Liver (tissue), 9 donors: Measurements from ENCODE around the gene RING1. TPM values are rescaled to one million over a fixed set of nuclear protein-coding genes. Genes with fewer than 3 reads are reported as not detected.

Experiments used
- DNase-seq: peaks from one replicate; pipeline ENCODE4 v3.0.0-alpha.2; 2017; ENCODE audit warnings: low spot score
- H3K27ac ChIP-seq, 2 donors: one replicate each; pipeline ENCODE4 v1.7.0; 2013; ENCODE audit warnings: inconsistent platforms in 2 of 2, low read length in 2 of 2, control low read depth in 1 of 2, low read depth in 1 of 2, mild to moderate bottlenecking in 1 of 2
- H3K27me3 ChIP-seq, 4 donors: one replicate each; pipeline versions ENCODE4 v1.6.1 to v1.7.0; 2013; ENCODE audit warnings: low read length in 3 of 4, inconsistent platforms in 1 of 4, mild to moderate bottlenecking in 1 of 4, moderate library complexity in 1 of 4; ENCODE audit not compliant: control insufficient read depth in 4 of 4, insufficient read depth in 4 of 4
- H3K36me3 ChIP-seq, 4 donors: one replicate each; pipeline versions ENCODE4 v1.6.1 to v1.7.0; 2013; ENCODE audit warnings: low read length in 3 of 4, mild to moderate bottlenecking in 3 of 4, low read depth in 1 of 4, moderate library complexity in 1 of 4; ENCODE audit not compliant: control insufficient read depth in 4 of 4, insufficient read depth in 3 of 4
- H3K4me1 ChIP-seq, 4 donors: one replicate each; pipeline versions ENCODE4 v1.6.1 to v1.7.0; 2013; ENCODE audit warnings: low read length in 3 of 4, mild to moderate bottlenecking in 3 of 4, moderate library complexity in 1 of 4; ENCODE audit not compliant: control insufficient read depth in 4 of 4, insufficient read depth in 4 of 4
- H3K4me3 ChIP-seq, 3 donors: one replicate each; pipeline versions ENCODE4 v1.6.1 to v1.7.0; 2013; ENCODE audit warnings: low read length in 3 of 3, control low read depth in 1 of 3, low read depth in 1 of 3, mild to moderate bottlenecking in 1 of 3
- H3K9ac ChIP-seq, 2 donors: one replicate each; pipeline ENCODE4 v1.7.0; 2013; ENCODE audit warnings: low read length in 2 of 2, mild to moderate bottlenecking in 2 of 2, moderate library complexity in 2 of 2, control low read depth in 1 of 2, low read depth in 1 of 2
- H3K9me3 ChIP-seq, 4 donors: one replicate each; pipeline versions ENCODE4 v1.6.1 to v1.7.0; 2013; ENCODE audit warnings: low read length in 3 of 4; ENCODE audit not compliant: control insufficient read depth in 4 of 4
- CTCF ChIP-seq: fragments of 150-350 bp; IDR thresholded peaks from 2 replicates; pipeline ENCODE4 v1.5.1; 2017; ENCODE audit warnings: improper control_type of control experiment, low read depth, low read length; ENCODE audit not compliant: missing input control
- EGR1 ChIP-seq, 2 donors: IDR thresholded peaks; 2 replicates each; pipeline ENCODE4 v1.6.1; 2016 to 2018; ENCODE audit warnings: antibody characterized with exemption in 2 of 2, low read depth in 2 of 2
- FOXA1 ChIP-seq: IDR thresholded peaks from 2 replicates; pipeline ENCODE4 v1.6.1; 2016; ENCODE audit warnings: antibody characterized with exemption
- FOXA2 ChIP-seq: IDR thresholded peaks from 2 replicates; pipeline ENCODE4 v1.6.1; 2016; ENCODE audit warnings: antibody characterized with exemption
- GABPA ChIP-seq, 2 donors: IDR thresholded peaks in 1 of 2; conservative IDR thresholded peaks in 1 of 2; 2 replicates each; pipeline ENCODE4 v1.6.1; 2016; ENCODE audit warnings: antibody characterized with exemption in 2 of 2, mild to moderate bottlenecking in 1 of 2, moderate library complexity in 1 of 2
- HNF4A ChIP-seq, 2 donors: conservative IDR thresholded peaks; 2 replicates each; pipeline ENCODE4 v1.6.1; 2016; ENCODE audit warnings: antibody characterized with exemption in 2 of 2, mild to moderate bottlenecking in 2 of 2
- HNF4G ChIP-seq: IDR thresholded peaks from 2 replicates; pipeline ENCODE4 v1.6.1; 2016; ENCODE audit warnings: antibody characterized with exemption
- JUND ChIP-seq, 2 donors: IDR thresholded peaks; 2 replicates each; pipeline ENCODE4 v1.6.1; 2016; ENCODE audit warnings: antibody characterized with exemption in 2 of 2
- NR2F2 ChIP-seq: IDR thresholded peaks from 2 replicates; pipeline ENCODE4 v1.6.1; 2016; ENCODE audit warnings: antibody characterized with exemption
- RAD21 ChIP-seq, 2 donors: IDR thresholded peaks; 2 replicates each; pipeline ENCODE4 v1.6.1; 2016; ENCODE audit warnings: antibody characterized with exemption in 2 of 2, mild to moderate bottlenecking in 2 of 2
- RXRA ChIP-seq, 2 donors: IDR thresholded peaks; 2 replicates each; pipeline ENCODE4 v1.6.1; 2017 to 2018; ENCODE audit warnings: antibody characterized with exemption in 2 of 2, mild to moderate bottlenecking in 1 of 2
- SP1 ChIP-seq: IDR thresholded peaks from 2 replicates; pipeline ENCODE4 v1.6.1; 2018; ENCODE audit warnings: antibody characterized with exemption, mild to moderate bottlenecking
- TAF1 ChIP-seq: conservative IDR thresholded peaks from 2 replicates; pipeline ENCODE4 v1.6.1; 2016; ENCODE audit warnings: antibody characterized with exemption, mild to moderate bottlenecking
- YY1 ChIP-seq: IDR thresholded peaks from 2 replicates; pipeline ENCODE4 v1.6.1; 2016; ENCODE audit warnings: antibody characterized with exemption, mild to moderate bottlenecking
- ZBTB33 ChIP-seq: IDR thresholded peaks from 2 replicates; pipeline ENCODE4 v1.6.1; 2016; ENCODE audit warnings: antibody characterized with exemption
- WGBS: extraction: QIAGEN DNeasy Blood & Tissue Kit; methylation state at CpG from one replicate; pipeline ENCODE4 v1.1.7; 2013; 5-methylcytosine and 5-hydroxymethylcytosine counted together
- polyA plus RNA-seq, 2 donors: library from polyadenylated mRNA; stranded (reverse) in 1 of 2; unstranded in 1 of 2; fragments of 200-250 nt in 1 of 2; fragments of >200 nt in 1 of 2; fragmentation: Nextera tagmentation in 1 of 2; extraction: Ambion mirVana in 1 of 2; gene quantifications; one replicate each; pipeline versions ENCODE4 v1.2.1 to v1.2.3, GENCODE V29; 2013 to 2015
- total RNA-seq, 2 donors: library from RNA; depleted of rRNA; stranded (reverse); fragments of >200 nt; gene quantifications; one replicate each; pipeline ENCODE4 v1.2.3, GENCODE V29; 2014
- TF ChIP-seq, protein P1 (sequence below): IDR thresholded peaks from 2 replicates; pipeline ENCODE4 v1.6.1; 2016; ENCODE audit warnings: antibody characterized with exemption
- TF ChIP-seq, protein P2 (sequence below): IDR thresholded peaks from 2 replicates; pipeline ENCODE4 v1.6.1; 2016; ENCODE audit warnings: antibody characterized with exemption
- TF ChIP-seq, protein P3 (sequence below): IDR thresholded peaks from 2 replicates; pipeline ENCODE4 v1.6.1; 2016; ENCODE audit warnings: antibody characterized with exemption, mild to moderate bottlenecking
- donor health status: healthy.
- donor health status: healthy.
- donor health status: healthy.
- donor health status: healthy.
- donor health status: healthy.

The RING1 gene
- total and polyA plus RNA-seq, 4 donors: 4.4 to 19.7 (median 14.9) TPM

- TF ChIP-seq, protein P1, sequence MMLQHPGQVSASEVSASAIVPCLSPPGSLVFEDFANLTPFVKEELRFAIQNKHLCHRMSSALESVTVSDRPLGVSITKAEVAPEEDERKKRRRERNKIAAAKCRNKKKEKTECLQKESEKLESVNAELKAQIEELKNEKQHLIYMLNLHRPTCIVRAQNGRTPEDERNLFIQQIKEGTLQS: no peak
- TF ChIP-seq FOXA2 (no peak), RAD21 (IDR thresholded peaks at IDR 0.05) (no peak), ZBTB33 (no peak), YY1 (no peak), EGR1 (IDR thresholded peaks at IDR 0.05; ENCODE audit: low read depth in 2 of 2) (no peak), HNF4G (no peak), RXRA (IDR thresholded peaks at IDR 0.05) (no peak), NR2F2 (no peak), JUND (IDR thresholded peaks at IDR 0.05) (no peak), FOXA1 (no peak), HNF4A (conservative IDR thresholded peaks at IDR 0.05) (no peak)
- 24% methylated on average over 9 of the region's 9 CpGs for WGBS
Measured at GRCh38 chr6:33213989-33214335, 5.7 kb downstream of the RING1 start.

DNA sequence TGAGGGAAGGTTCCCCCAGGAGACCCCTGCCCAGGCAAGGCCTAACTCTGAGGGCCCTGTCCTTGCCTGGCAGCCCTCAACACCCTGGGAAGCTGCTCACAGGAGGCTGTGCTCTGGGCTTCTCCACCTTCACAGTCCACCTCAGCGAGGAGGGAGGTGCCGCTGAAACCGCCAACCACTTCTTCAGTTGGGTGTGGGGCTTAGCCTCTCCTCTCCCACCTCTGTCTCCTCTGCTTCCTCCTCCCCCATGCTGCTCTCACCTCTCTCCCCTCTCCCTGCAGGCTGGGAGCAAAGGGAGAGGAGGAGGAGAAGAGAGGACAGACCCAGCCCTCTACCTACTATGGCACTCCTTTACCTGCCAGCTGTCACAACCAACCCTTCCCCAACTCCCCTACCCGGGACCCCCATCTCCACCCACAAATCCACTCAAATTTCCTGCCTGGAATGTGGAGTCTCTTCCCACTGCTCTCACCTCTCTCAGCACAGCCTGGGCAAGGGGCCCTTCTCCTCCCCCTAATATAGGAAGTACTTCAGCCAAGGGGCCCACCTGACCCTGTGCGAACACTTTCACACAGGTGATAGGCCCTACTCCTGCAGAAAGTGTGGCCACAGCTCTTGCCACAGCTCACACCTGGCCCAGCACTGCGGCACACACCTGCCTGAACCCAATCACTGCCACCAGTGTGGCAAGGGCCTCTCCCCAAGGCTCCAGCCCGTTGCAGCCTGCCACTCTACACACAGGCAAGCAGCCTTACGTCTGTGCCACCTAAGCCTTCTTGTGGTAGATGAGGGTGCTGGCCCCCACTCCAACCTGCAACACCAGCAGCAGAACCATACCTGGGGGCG, 7.2 kb downstream of the RING1 start:
- Histone ChIP-seq H3K27ac (no peak overlapping the region), H3K27me3 (no peaks in the 10 kb centered on the region), H3K9ac (no peak overlapping the region), H3K9me3 (no peaks in the 10 kb centered on the region), H3K36me3 (peaks cover 0 to 6% (median 0%) of the 10 kb centered on the region in 4 donors), H3K4me1 (peaks cover 0 to 16% (median 11%) of the 10 kb centered on the region in 4 donors), H3K4me3 (no peak overlapping the region)
- WGBS: 86% methylated on average over 9 of the region's 9 CpGs
- DNase-seq: no peak
- TF ChIP-seq FOXA2 (no peak), HNF4A (conservative IDR thresholded peaks at IDR 0.05) (no peak), FOXA1 (no peak), RXRA (IDR thresholded peaks at IDR 0.05) (no peak), RAD21 (IDR thresholded peaks at IDR 0.05) (no peak), GABPA (IDR thresholded peaks at IDR 0.05 in 1 of 2, conservative IDR thresholded peaks at IDR 0.05 in 1 of 2) (no peak), SP1 (no peak), ZBTB33 (no peak), NR2F2 (no peak), JUND (IDR thresholded peaks at IDR 0.05) (no peak), CTCF (no peak), EGR1 (IDR thresholded peaks at IDR 0.05; ENCODE audit: low read depth in 2 of 2) (no peak), TAF1 (no peak)
- TF ChIP-seq, protein P2, sequence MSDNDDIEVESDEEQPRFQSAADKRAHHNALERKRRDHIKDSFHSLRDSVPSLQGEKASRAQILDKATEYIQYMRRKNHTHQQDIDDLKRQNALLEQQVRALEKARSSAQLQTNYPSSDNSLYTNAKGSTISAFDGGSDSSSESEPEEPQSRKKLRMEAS: no peak
- TF ChIP-seq, protein P3, sequence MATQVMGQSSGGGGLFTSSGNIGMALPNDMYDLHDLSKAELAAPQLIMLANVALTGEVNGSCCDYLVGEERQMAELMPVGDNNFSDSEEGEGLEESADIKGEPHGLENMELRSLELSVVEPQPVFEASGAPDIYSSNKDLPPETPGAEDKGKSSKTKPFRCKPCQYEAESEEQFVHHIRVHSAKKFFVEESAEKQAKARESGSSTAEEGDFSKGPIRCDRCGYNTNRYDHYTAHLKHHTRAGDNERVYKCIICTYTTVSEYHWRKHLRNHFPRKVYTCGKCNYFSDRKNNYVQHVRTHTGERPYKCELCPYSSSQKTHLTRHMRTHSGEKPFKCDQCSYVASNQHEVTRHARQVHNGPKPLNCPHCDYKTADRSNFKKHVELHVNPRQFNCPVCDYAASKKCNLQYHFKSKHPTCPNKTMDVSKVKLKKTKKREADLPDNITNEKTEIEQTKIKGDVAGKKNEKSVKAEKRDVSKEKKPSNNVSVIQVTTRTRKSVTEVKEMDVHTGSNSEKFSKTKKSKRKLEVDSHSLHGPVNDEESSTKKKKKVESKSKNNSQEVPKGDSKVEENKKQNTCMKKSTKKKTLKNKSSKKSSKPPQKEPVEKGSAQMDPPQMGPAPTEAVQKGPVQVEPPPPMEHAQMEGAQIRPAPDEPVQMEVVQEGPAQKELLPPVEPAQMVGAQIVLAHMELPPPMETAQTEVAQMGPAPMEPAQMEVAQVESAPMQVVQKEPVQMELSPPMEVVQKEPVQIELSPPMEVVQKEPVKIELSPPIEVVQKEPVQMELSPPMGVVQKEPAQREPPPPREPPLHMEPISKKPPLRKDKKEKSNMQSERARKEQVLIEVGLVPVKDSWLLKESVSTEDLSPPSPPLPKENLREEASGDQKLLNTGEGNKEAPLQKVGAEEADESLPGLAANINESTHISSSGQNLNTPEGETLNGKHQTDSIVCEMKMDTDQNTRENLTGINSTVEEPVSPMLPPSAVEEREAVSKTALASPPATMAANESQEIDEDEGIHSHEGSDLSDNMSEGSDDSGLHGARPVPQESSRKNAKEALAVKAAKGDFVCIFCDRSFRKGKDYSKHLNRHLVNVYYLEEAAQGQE: no peak
- TF ChIP-seq, protein P1: no peak

More at GRCh38 chr6:33213989-33214335, 5.7 kb downstream of the RING1 start:
- Histone ChIP-seq H3K9ac (no peak overlapping the region), H3K4me3 (no peak overlapping the region), H3K27me3 (no peaks in the 10 kb centered on the region), H3K27ac (no peak overlapping the region), H3K36me3 (peaks cover 0 to 17% (median 7%) of the 10 kb centered on the region in 4 donors), H3K4me1 (peaks cover 0 to 19% (median 13%) of the 10 kb centered on the region in 4 donors), H3K9me3 (no peaks in the 10 kb centered on the region)
- DNase-seq: no peak
